K562 (cell line): ENCODE data around the gene QRFP. TPM values are rescaled to one million over a fixed set of nuclear protein-coding genes. Genes with fewer than 3 reads are reported as not detected.

ENCODE experiments used
- ATAC-seq: fragments of 200-7000 bp; cut with Tn5 transposase; 3 replicates; pipeline ENCODE4 v1.9.1; 2020; ENCODE audit warnings: moderate library complexity
- BruUV-seq: library from RNA; stranded (reverse); fragments of 400-500 nt; replicated peaks from 2 replicates; lab custom pipeline; 2021; lab: Mats Ljungman, UMichigan
- CTCF ChIA-PET: fragments of 300-600 bp; formaldehyde crosslinking; extraction: SDS; loops from one replicate; lab custom pipeline; 2021; ENCODE audit warnings: low intra/inter-chr PET ratio; lab: Yijun Ruan, JAX
- POLR2A ChIA-PET: fragments of 300-600, 350-650 bp; sonication (Branson Sonifier 250); formaldehyde crosslinking; extraction: SDS; loops from one replicate; lab custom pipeline; 2021; ENCODE audit warnings: antibody characterized with exemption, inconsistent platforms; lab: Yijun Ruan, JAX
- DNase-seq, 4 experiments: peaks; one replicate each; pipeline versions ENCODE4 v3.0.0 to v3.0.0-alpha.2; 2011 to 2018; ENCODE audit warnings: low spot score in 3 of 4, mixed read lengths in 3 of 4; ENCODE audit errors: extremely low read depth in 1 of 4
- FAIRE-seq: peaks from 2 replicates; lab custom pipeline; 2011; peaks lifted over from hg19 to GRCh38; lab: Jason Lieb, UNC
- H2AFZ ChIP-seq: 2 replicates; pipeline ENCODE4 v1.6.0; 2011; ENCODE audit warnings: low read depth, low read length, control low read depth, inconsistent platforms
- H3K27ac ChIP-seq: fragments of 200-600 bp; 3 replicates; pipeline ENCODE4 v1.8.0; 2011; ENCODE audit warnings: low read depth, mild to moderate bottlenecking, control low read depth, inconsistent platforms, low read length, moderate library complexity, mixed read lengths; ENCODE audit errors: extremely low read depth
- H3K27me3 ChIP-seq, 2 experiments: fragments of 300-600 bp in 1 of 2; 2 replicates in 1 of 2; 3 replicates in 1 of 2; pipeline versions ENCODE4 v1.6.0 to v1.8.0; 2011; ENCODE audit warnings: inconsistent platforms in 2 of 2, low read length in 2 of 2, mild to moderate bottlenecking in 1 of 2, mixed read lengths in 1 of 2, moderate library complexity in 1 of 2; ENCODE audit not compliant: control insufficient read depth in 2 of 2, insufficient read depth in 2 of 2
- H3K36me3 ChIP-seq: fragments of 300-600 bp; 3 replicates; pipeline ENCODE4 v1.8.0; 2011; ENCODE audit warnings: mild to moderate bottlenecking, low read length, inconsistent platforms; ENCODE audit not compliant: control insufficient read depth, insufficient read depth
- H3K4me1 ChIP-seq, 2 experiments: fragments of 200-600 bp in 1 of 2; replicated peaks in 1 of 2; 2 replicates in 1 of 2; 3 replicates in 1 of 2; pipeline versions ENCODE4 v1.5.1 to v1.8.0; 2011; ENCODE audit warnings: inconsistent platforms in 2 of 2, low read length in 2 of 2, mild to moderate bottlenecking in 1 of 2, mixed read lengths in 1 of 2, moderate library complexity in 1 of 2; ENCODE audit not compliant: control insufficient read depth in 2 of 2, insufficient read depth in 2 of 2
- H3K4me2 ChIP-seq: 2 replicates; pipeline ENCODE4 v1.6.1; 2011; ENCODE audit warnings: low read length, control low read depth, inconsistent platforms, mixed read lengths; ENCODE audit not compliant: insufficient read depth
- H3K4me3 ChIP-seq: fragments of 200-600 bp; sonication (generic), shearing (Covaris generic); 2 replicates; pipeline ENCODE4 v1.5.1; 2016; ENCODE audit warnings: control low read depth, inconsistent platforms
- H3K79me2 ChIP-seq: fragments of 200-600 bp; 3 replicates; pipeline ENCODE4 v1.8.0; 2011; ENCODE audit warnings: low read length, inconsistent platforms; ENCODE audit not compliant: control insufficient read depth, insufficient read depth
- H3K9ac ChIP-seq, 2 experiments: 2 replicates each; pipeline versions ENCODE4 v1.6.0 to v1.6.1; 2011; ENCODE audit warnings: low read depth in 2 of 2, low read length in 2 of 2, control low read depth in 1 of 2, inconsistent platforms in 1 of 2, mild to moderate bottlenecking in 1 of 2, mixed read lengths in 1 of 2; ENCODE audit not compliant: insufficient read depth in 1 of 2
- H3K9me1 ChIP-seq: one replicate; pipeline ENCODE4 v1.6.0; 2011; ENCODE audit warnings: inconsistent platforms, mild to moderate bottlenecking, low read length, moderate library complexity; ENCODE audit not compliant: control insufficient read depth, insufficient read depth
- H3K9me3 ChIP-seq: replicated peaks from 2 replicates; pipeline ENCODE4 v1.5.1; 2011; ENCODE audit warnings: low read depth, low read length, inconsistent platforms; ENCODE audit not compliant: control insufficient read depth, insufficient read depth
- H4K20me1 ChIP-seq: replicated peaks from 2 replicates; pipeline ENCODE4 v1.6.1; 2011; ENCODE audit warnings: low read length, inconsistent platforms, mixed read lengths; ENCODE audit not compliant: control insufficient read depth, insufficient read depth
- ASH1L ChIP-seq: fragments of 450-650 bp; IDR thresholded peaks from 2 replicates; pipeline ENCODE4 v1.6.1; 2018; ENCODE audit warnings: borderline replicate concordance, mild to moderate bottlenecking, low read depth; ENCODE audit not compliant: partially characterized antibody
- BHLHE40 ChIP-seq: IDR thresholded peaks from 2 replicates; pipeline ENCODE4 v1.6.1; 2011; ENCODE audit warnings: low read length, improper control_type of control experiment
- CHD2 ChIP-seq: IDR thresholded peaks from 2 replicates; pipeline ENCODE4 v1.6.1; 2011; ENCODE audit warnings: low read depth, low read length
- MLLT1 ChIP-seq, 2 experiments: fragments of 450-650 bp; IDR thresholded peaks; 2 replicates each; pipeline ENCODE4 v1.6.1; 2016
- MYC ChIP-seq, 2 experiments: fragments of 250-450 bp in 1 of 2; sonication (Bioruptor Pico) in 1 of 2; IDR thresholded peaks; 2 replicates each; pipeline versions ENCODE4 v1.5.1 to v1.6.1; 2012 to 2021; ENCODE audit warnings: low read depth in 2 of 2, borderline replicate concordance in 1 of 2, improper control_type of control experiment in 1 of 2, low read length in 1 of 2, mild to moderate bottlenecking in 1 of 2, moderate library complexity in 1 of 2
- WGBS: fragments of 100-300 bp; shearing (Covaris generic); methylation state at CpG from one replicate; pipeline ENCODE4 v1.1.6; 2016; ENCODE audit warnings: low coverage, mixed read lengths; ENCODE audit not compliant: insufficient coverage; ENCODE audit errors: missing lambda C conversion rate; 5-methylcytosine and 5-hydroxymethylcytosine counted together
- in situ Hi-C: fragments of 300-500 bp; cut with MboI; formaldehyde crosslinking; loops from 4 replicates; pipeline ENCODE4 v1.15.0; 2018; ENCODE audit warnings: inconsistent platforms, mixed read lengths
- intact Hi-C: fragments of 100-400 bp; cut with micrococcal nuclease; formaldehyde crosslinking; loops from 2 replicates; pipeline ENCODE4 v1.14.2; 2022
- polyA plus RNA-seq, 8 experiments: library from polyadenylated mRNA; depleted of rRNA in 4 of 8; stranded (reverse) in 5 of 8; unstranded in 3 of 8; fragments of >200 nt; fragmentation: Nextera tagmentation in 2 of 8; fragmentation: Illumina TruSeq in 1 of 8; extraction: Ambion mirVana in 2 of 8; extraction: Trizol in 1 of 8; gene quantifications; 2 replicates each; pipeline versions ENCODE4 v1.2.1 to v1.2.3, GENCODE V29; 2011 to 2014; ENCODE audit warnings: inconsistent platforms in 1 of 8, missing spikeins in 1 of 8
- total RNA-seq, 7 experiments: library from RNA; depleted of rRNA in 6 of 7; stranded (reverse); fragments of >200 nt in 6 of 7; fragmentation: Illumina TruSeq in 2 of 7; extraction: Trizol in 2 of 7; gene quantifications; 2 replicates each; pipeline versions ENCODE4 v1.2.1 to v1.2.3, GENCODE V29; 2011 to 2021; ENCODE audit warnings: low replicate concordance in 1 of 7
- TF ChIP-seq, protein P1 (sequence below), 2 experiments: fragments of 450-650 bp in 1 of 2; sonication (generic) in 1 of 2; formaldehyde crosslinking; conservative IDR thresholded peaks; 2 replicates each; pipeline versions ENCODE4 v1.4.0 to v1.8.1; 2020 to 2022; ENCODE audit warnings: mild to moderate bottlenecking in 1 of 2, missing genetic modification reagents in 1 of 2
- TF ChIP-seq, protein P2 (sequence below): sonication (generic); formaldehyde crosslinking; IDR thresholded peaks from 2 replicates; pipeline ENCODE4 v1.8.0; 2023; ENCODE audit warnings: mild to moderate bottlenecking, missing genetic modification reagents
- TF ChIP-seq, protein P3 (sequence below): fragments of 150-350 bp; conservative IDR thresholded peaks from 2 replicates; pipeline ENCODE4 v1.6.1; 2014; ENCODE audit warnings: low read length

QRFP gene
- total and polyA plus RNA-seq, 9 of the 15 experiments (the other 6 are each of a cell fraction or from before 2014, with no cell fraction given): not detected

- no peak for TF ChIP-seq ASH1L
- TF ChIP-seq MLLT1 (IDR thresholded peaks at IDR 0.05): no peak
- peak; percentile 24; the same call in 1 of the 2 replicates for TF ChIP-seq CHD2
These were observed 6.8 kb upstream of the QRFP start (continued) for GRCh38 chr9:130903194-130904069.

DNA sequence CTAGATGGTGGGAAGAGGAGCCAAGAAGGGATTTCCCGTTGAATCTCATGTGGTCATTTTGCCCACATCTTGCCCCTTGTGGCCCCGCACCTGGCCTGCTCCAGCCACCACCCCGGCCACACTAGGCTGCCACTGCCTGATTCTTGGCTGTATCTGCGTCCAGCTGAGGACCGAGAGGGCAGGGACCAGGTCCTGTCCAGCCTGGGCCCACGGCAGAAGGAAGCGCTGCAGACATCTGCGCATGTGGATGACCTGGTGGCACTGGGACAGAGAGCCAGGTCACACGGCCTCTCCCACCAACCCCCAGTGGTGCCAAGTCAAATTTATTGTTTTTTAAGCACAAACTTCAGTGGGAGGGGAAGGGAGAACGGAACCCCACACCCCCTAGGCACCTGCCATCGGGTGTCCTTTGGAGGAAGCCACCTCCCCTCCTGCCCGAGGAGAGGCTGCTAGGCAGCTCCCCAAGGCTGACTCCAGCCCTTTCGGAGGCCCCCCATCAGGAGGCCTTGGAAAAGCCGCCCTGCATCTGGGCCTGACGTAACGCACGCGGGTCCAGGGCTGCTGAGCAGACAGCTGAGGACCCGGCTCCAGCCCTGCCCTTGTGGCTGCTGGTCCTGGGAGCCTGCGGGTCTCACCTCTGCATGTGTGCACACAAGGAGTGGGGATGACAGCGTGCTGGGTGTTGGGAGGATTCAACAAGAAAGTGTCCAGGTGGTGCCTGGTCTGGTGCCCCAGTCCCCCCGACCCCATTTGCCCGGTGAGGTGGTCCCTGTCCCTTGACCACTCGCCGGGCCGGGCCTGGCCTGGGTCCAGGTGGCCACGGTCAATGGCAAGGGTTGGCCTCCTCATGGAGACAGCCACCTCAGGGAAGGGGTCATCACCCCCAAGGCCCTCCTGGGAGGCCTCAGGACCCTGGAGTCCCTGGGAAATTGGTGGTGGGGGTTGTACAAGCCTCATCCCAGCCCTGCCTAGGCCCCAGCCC, 5.9 kb upstream of the QRFP start:
- peaks cover 88 to 95% of the 10 kb centered on the region in 2 experiments for H3K27me3 ChIP-seq
- H3K4me1 ChIP-seq: peaks cover 0 to 68% of the 10 kb centered on the region in 2 experiments; a peak in 2 of 5 replicates
- no peak overlapping the region for H2AFZ ChIP-seq
- intact Hi-C loops (no loop called here), in situ Hi-C loops (no loop called here)
- H3K27ac ChIP-seq: no peak overlapping the region
- ATAC-seq (peak; percentile 1; the same call in 1 of the 3 replicates), FAIRE-seq (no peak), DNase-seq (peak in 3 of 4 experiments; percentile 58 to 70 (median 63))
- H3K9me3 ChIP-seq: no peaks in the 10 kb centered on the region
- BruUV-seq: no TSS peak
- peak overlapping the region in 1 of 2 experiments; percentile 22; a peak in 2 of 4 replicates for H3K9ac ChIP-seq
- H3K36me3 ChIP-seq: no peaks in the 10 kb centered on the region
- H3K79me2 ChIP-seq: no peaks in the 10 kb centered on the region
- H3K4me2 ChIP-seq: no peak overlapping the region
- ChIA-PET CTCF (interaction anchor here (0.6 kb wide), 1 partner anchor 12 kb away, joined by 4 read pairs; no protein-coding TSS in a partner anchor), POLR2A (interaction anchor here (0.5 to 25.7 kb wide), 11 partner anchors 9 to 783 kb away, joined by 3 to 582 read pairs (median 4); partner anchors contain the start of gene QRFP)
- no peak overlapping the region for H3K4me3 ChIP-seq
- WGBS: 5% methylated on average over 27 of the region's 27 CpGs
- peaks cover 9% of the 10 kb centered on the region for H3K9me1 ChIP-seq
- peaks cover 93% of the 10 kb centered on the region for H4K20me1 ChIP-seq
- TF ChIP-seq, protein P1, sequence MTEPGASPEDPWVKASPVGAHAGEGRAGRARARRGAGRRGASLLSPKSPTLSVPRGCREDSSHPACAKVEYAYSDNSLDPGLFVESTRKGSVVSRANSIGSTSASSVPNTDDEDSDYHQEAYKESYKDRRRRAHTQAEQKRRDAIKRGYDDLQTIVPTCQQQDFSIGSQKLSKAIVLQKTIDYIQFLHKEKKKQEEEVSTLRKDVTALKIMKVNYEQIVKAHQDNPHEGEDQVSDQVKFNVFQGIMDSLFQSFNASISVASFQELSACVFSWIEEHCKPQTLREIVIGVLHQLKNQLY (CRISPR knock-in tag; conservative IDR thresholded peaks at IDR 0.05): peak in 1 of 2 experiments; percentile 93; a peak in 2 of 4 replicates
- TF ChIP-seq MYC (IDR thresholded peaks at IDR 0.05; ENCODE audit: low read depth, low read length) (0 out of 2 replicates have a peak, but pooled peaks have one; percentile 9), MYC (CRISPR knock-in tag; IDR thresholded peaks at IDR 0.05; ENCODE audit: borderline replicate concordance, low read depth) (no peak), BHLHE40 (peak; percentile 19)
- TF ChIP-seq, protein P2, sequence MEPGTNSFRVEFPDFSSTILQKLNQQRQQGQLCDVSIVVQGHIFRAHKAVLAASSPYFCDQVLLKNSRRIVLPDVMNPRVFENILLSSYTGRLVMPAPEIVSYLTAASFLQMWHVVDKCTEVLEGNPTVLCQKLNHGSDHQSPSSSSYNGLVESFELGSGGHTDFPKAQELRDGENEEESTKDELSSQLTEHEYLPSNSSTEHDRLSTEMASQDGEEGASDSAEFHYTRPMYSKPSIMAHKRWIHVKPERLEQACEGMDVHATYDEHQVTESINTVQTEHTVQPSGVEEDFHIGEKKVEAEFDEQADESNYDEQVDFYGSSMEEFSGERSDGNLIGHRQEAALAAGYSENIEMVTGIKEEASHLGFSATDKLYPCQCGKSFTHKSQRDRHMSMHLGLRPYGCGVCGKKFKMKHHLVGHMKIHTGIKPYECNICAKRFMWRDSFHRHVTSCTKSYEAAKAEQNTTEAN (CRISPR knock-in tag): no peak
- TF ChIP-seq, protein P3, sequence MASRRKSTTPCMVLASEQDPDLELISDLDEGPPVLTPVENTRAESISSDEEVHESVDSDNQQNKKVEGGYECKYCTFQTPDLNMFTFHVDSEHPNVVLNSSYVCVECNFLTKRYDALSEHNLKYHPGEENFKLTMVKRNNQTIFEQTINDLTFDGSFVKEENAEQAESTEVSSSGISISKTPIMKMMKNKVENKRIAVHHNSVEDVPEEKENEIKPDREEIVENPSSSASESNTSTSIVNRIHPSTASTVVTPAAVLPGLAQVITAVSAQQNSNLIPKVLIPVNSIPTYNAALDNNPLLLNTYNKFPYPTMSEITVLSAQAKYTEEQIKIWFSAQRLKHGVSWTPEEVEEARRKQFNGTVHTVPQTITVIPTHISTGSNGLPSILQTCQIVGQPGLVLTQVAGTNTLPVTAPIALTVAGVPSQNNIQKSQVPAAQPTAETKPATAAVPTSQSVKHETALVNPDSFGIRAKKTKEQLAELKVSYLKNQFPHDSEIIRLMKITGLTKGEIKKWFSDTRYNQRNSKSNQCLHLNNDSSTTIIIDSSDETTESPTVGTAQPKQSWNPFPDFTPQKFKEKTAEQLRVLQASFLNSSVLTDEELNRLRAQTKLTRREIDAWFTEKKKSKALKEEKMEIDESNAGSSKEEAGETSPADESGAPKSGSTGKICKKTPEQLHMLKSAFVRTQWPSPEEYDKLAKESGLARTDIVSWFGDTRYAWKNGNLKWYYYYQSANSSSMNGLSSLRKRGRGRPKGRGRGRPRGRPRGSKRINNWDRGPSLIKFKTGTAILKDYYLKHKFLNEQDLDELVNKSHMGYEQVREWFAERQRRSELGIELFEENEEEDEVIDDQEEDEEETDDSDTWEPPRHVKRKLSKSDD: 0 out of 2 replicates have a peak, but pooled peaks have one; percentile 15
